Panc1 (cell line): Measurements from ENCODE around the gene CDK6. TPM values are rescaled to one million over a fixed set of nuclear protein-coding genes. Genes with fewer than 3 reads are reported as not detected.

Experiments used
- ATAC-seq: fragments of 200-7000 bp; cut with Tn5 transposase; 2 replicates; pipeline ENCODE4 v1.9.1; 2020; ENCODE audit warnings: mild to moderate bottlenecking, moderate library complexity
- BruUV-seq: library from RNA; stranded (reverse); fragments of 400-500 nt; replicated peaks from 2 replicates; lab custom pipeline; 2021; lab: Mats Ljungman, UMichigan
- CTCF ChIA-PET: fragments of 300-600 bp; sonication (Branson Sonifier 250); formaldehyde crosslinking; loops from one replicate; lab custom pipeline; 2022; ENCODE audit warnings: antibody characterized with exemption; lab: Charles Lee
- POLR2A ChIA-PET: fragments of 300-600 bp; sonication (Branson Sonifier 250); formaldehyde crosslinking; loops from one replicate; lab custom pipeline; 2022; ENCODE audit warnings: antibody characterized with exemption; lab: Charles Lee
- DNase-seq: peaks from one replicate; pipeline ENCODE4 v3.0.0-alpha.2; 2010; ENCODE audit warnings: low read depth, low spot score
- H3K27ac ChIP-seq: 2 replicates; pipeline ENCODE4 v1.5.1; 2011; ENCODE audit warnings: mild to moderate bottlenecking, low read length, inconsistent platforms
- H3K27me3 ChIP-seq: fragments of 200-500 bp; sonication (Bioruptor generic); 2 replicates; pipeline ENCODE4 v1.6.0; 2014; ENCODE audit warnings: low read length, inconsistent platforms; ENCODE audit not compliant: control insufficient read depth, insufficient read depth
- H3K36me3 ChIP-seq: fragments of 200-500 bp; sonication (Bioruptor generic); 2 replicates; pipeline ENCODE4 v1.5.1; 2014; ENCODE audit warnings: inconsistent platforms, mild to moderate bottlenecking, low read length, moderate library complexity; ENCODE audit not compliant: control insufficient read depth, insufficient read depth
- H3K4me1 ChIP-seq: 2 replicates; pipeline ENCODE4 v1.5.1; 2011; ENCODE audit warnings: inconsistent platforms, mild to moderate bottlenecking, low read length, moderate library complexity; ENCODE audit not compliant: control insufficient read depth, insufficient read depth
- H3K4me3 ChIP-seq, 2 experiments: 2 replicates each; pipeline ENCODE4 v1.5.1; 2011 to 2012; ENCODE audit warnings: low read depth in 2 of 2, low read length in 2 of 2, mild to moderate bottlenecking in 2 of 2, inconsistent platforms in 1 of 2, moderate library complexity in 1 of 2
- H3K9me3 ChIP-seq: fragments of 200-500 bp; sonication (Bioruptor generic); 2 replicates; pipeline ENCODE4 v1.5.1; 2014; ENCODE audit warnings: low read depth, mild to moderate bottlenecking, inconsistent platforms, low read length, moderate library complexity; ENCODE audit not compliant: control insufficient read depth, insufficient read depth
- CTCF ChIP-seq: fragments of 450-650 bp; IDR thresholded peaks from 2 replicates; pipeline ENCODE4 v1.5.1; 2017; ENCODE audit warnings: mild to moderate bottlenecking
- POLR2AphosphoS5 ChIP-seq: IDR thresholded peaks from 2 replicates; pipeline ENCODE4 v1.6.1; 2012; ENCODE audit warnings: mild to moderate bottlenecking, low read depth, low read length, moderate library complexity
- REST ChIP-seq, 2 experiments: IDR thresholded peaks; 2 replicates each; pipeline ENCODE4 v1.6.1; 2011 to 2012; ENCODE audit warnings: low read depth in 2 of 2, control low read depth in 1 of 2, low read length in 1 of 2, mild to moderate bottlenecking in 1 of 2, moderate library complexity in 1 of 2; ENCODE audit not compliant: insufficient read depth in 1 of 2
- SIN3A ChIP-seq: IDR thresholded peaks from 2 replicates; pipeline ENCODE4 v1.6.1; 2012; ENCODE audit warnings: low read depth, mild to moderate bottlenecking, low read length, moderate library complexity, borderline replicate concordance; ENCODE audit not compliant: insufficient read depth
- TCF7L2 ChIP-seq: IDR thresholded peaks from 2 replicates; pipeline ENCODE4 v1.6.1; 2011; ENCODE audit warnings: mild to moderate bottlenecking, low read depth, low read length, inconsistent platforms
- in situ Hi-C: cut with HindIII; loops from 2 replicates; pipeline ENCODE4 v1.10.0; 2016; ENCODE audit warnings: low sequenced_read_pairs, low pct_unique_long_range_greater_than_20kb
- intact Hi-C: fragments of 100-400 bp; cut with micrococcal nuclease; formaldehyde crosslinking; loops from one replicate; pipeline ENCODE4 v1.10.0; 2022; ENCODE audit not compliant: unreplicated experiment
- total RNA-seq: library from RNA; stranded (reverse); gene quantifications from one replicate; pipeline ENCODE4 v1.2.1, GENCODE V29; 2021; ENCODE audit not compliant: unreplicated experiment

The CDK6 gene
- total RNA-seq, 1 experiment from 2014 or later = 57.4 TPM

DNA sequence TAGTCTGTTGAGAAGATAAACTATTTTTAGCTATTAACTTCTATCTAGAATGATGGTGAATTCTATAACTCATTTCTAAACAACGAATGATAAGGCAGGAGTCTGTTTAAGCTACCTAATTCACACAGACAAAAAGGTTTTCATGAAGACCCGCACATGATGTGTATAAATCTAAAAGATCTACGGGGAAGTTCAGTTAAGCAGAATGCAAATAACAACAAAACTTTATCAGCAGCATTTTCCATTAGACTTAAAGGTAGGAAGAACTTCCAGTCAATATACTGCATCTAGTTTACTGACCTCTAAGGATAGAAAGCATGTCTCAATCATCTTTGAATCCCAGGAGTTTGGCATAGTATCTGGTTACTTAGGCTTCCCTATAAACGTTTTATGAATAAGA, 62.6 kb downstream of the CDK6 start:
- in situ Hi-C loops = no loop called here
- intact Hi-C loops = no loop called here

GRCh38 chr7:92769844-92770243, 66.5 kb downstream of the CDK6 start:
- no peak overlapping the region for H3K27ac ChIP-seq
- ChIA-PET CTCF (no interaction called here), POLR2A (no interaction called here)
- in situ Hi-C loops (no loop called here), intact Hi-C loops (no loop called here)
- BruUV-seq = no TSS peak
- H3K4me1 ChIP-seq = peaks cover 41% of the 10 kb centered on the region
- DNase-seq (no peak), ATAC-seq (no peak)
- no peak overlapping the region for H3K4me3 ChIP-seq
- no peaks in the 10 kb centered on the region for H3K9me3 ChIP-seq
- peaks cover 5% of the 10 kb centered on the region for H3K36me3 ChIP-seq
- TF ChIP-seq POLR2AphosphoS5 = no peak
- no peak for TF ChIP-seq SIN3A
- no peak for TF ChIP-seq CTCF
- no peak for TF ChIP-seq REST (IDR thresholded peaks at IDR 0.05; ENCODE audit: insufficient read depth in 1 of 2, low read depth in 2 of 2, low read length in 1 of 2)
- TF ChIP-seq TCF7L2 = no peak
- H3K27me3 ChIP-seq = no peaks in the 10 kb centered on the region

More for the DNA sequence above, 62.6 kb downstream of the CDK6 start:
- Histone ChIP-seq H3K9me3 (no peaks in the 10 kb centered on the region), H3K36me3 (no peaks in the 10 kb centered on the region; the same call in none of the 2 replicates), H3K27me3 (no peaks in the 10 kb centered on the region), H3K4me1 (peaks cover 11% of the 10 kb centered on the region; the same call in 1 of the 2 replicates), H3K27ac (no peak overlapping the region), H3K4me3 (no peak overlapping the region)
- TF ChIP-seq TCF7L2 (no peak), SIN3A (no peak), REST (IDR thresholded peaks at IDR 0.05; ENCODE audit: insufficient read depth in 1 of 2, low read depth in 2 of 2, low read length in 1 of 2) (no peak), POLR2AphosphoS5 (no peak), CTCF (no peak)
- ChIA-PET CTCF (no interaction called here), POLR2A (no interaction called here)
- no TSS peak for BruUV-seq
- ATAC-seq = no peak
- no peak for DNase-seq
